C4-2B (cell line): ENCODE measurements around the gene TLL2.

Experiments used
- CTCF ChIP-seq: fragments of 450-650 bp; conservative IDR thresholded peaks from 2 replicates; pipeline ENCODE4 v1.5.1; 2017; ENCODE audit warnings: mild to moderate bottlenecking
- ZFX ChIP-seq: fragments of 450-650 bp; IDR thresholded peaks from 2 replicates; pipeline ENCODE4 v1.6.1; 2017

GRCh38 chr10:96411716-96412320 is 101.9 kb downstream of the TLL2 start:
- no peak for TF ChIP-seq CTCF
- no peak for TF ChIP-seq ZFX
